GM21528 (cell line): ENCODE data around the gene PRDM16.

Experiments used
- ATAC-seq: cut with Tn5 transposase; IDR thresholded peaks from one replicate; pipeline ENCODE4 v1.9.1; 2021; ENCODE audit warnings: mild to moderate bottlenecking, moderate library complexity; ENCODE audit not compliant: unreplicated experiment, low FRiP score

PRDM16 gene

DNA sequence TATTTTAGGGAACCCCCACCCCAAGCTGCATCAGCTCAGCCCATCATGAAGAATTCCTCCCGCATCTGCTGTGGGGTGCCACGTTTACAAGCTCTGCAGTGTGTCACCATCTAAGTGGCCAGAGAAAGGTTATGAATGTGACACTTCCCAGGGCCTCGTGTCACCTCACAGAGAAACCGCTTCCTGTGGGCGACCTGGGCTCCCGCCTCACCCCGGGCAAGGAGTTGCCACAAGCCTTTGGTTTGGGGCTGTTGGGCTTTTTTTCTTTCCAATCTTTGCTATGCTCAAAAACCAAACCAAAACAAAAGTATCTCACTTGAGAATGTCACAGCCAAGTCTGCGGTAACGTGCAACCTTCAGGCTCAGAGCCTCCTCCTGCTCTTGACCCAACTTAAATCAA lies 303.3 kb downstream of the PRDM16 start:
- no peak for ATAC-seq

DNA sequence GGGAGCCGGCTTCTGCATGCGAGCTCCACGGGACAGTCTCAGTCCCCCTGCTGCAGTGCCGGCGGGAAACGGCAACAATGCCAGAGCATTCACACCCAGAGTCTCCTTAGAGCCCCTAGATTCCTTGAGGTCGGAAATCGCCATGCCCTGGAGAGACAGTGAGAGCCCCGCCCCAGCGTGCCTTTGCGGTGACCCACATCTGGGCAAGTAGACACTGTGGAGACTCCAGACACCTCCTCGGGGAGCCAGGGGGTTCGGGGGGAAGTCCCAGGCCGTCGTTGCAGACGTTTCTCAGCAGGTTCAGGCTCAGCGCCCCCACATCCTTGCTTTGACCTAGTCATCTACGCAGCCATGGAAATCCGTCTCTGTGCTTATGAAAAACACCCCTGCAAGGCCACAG lies 304.2 kb downstream of the PRDM16 start:
- ATAC-seq = no peak

- ATAC-seq = no peak
These were observed 304.9 kb downstream of the PRDM16 start for GRCh38 chr1:3373700-3374405.

- ATAC-seq = no peak
These were observed 306.2 kb downstream of the PRDM16 start for GRCh38 chr1:3375245-3375644.

DNA sequence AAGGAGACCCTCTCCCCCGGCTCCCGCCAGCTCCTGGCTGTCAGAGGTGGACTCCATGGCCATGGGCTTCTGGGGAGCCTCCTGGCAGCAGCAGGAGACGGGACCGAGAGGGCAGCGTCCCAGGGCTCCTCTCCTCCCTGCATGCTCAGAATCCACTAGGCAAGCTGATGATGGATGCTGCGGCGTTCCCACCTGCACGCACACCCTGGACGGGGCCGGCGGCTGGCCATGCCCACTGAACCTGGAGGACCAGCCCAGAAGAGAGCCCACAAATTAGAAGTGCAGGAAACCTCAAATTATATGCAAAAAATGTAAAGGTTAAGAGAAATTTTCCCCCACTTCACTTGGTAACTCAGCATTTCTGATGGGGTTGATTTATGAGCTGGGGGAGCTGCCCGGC lies 308.2 kb downstream of the PRDM16 start:
- no peak for ATAC-seq

DNA sequence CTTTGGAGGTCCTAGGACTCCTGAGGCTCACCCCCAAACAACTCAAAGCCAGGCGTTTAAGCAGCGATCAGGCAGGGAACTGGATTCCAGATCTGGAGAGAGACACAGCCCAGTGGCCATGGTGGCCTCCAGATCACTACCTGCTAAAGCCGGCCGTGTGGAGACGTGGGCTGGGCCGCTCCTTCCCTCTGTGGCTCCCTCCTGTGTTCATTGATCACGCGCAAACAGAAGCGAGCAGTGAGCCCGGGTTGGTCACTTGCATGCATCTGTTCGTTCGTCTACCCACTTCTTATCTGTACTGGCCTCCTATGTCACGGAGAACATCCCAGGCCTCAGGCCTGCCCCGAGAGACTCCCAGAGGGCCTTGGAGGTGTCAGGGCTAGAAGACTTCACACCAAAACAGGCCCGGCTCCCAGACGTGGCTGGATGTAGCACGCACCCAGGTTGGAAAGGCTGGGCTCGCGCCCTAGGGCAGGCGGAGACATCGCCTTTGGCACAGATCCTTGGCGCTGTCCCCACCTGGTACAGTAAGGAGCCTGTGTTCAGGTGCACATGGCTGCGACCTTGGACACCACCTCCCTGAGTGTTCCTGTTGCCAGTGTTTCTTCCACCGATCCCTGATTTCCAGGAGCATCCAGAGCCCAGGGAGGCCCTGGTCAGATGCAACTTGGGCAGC lies 308.7 kb downstream of the PRDM16 start:
- ATAC-seq = no peak

DNA sequence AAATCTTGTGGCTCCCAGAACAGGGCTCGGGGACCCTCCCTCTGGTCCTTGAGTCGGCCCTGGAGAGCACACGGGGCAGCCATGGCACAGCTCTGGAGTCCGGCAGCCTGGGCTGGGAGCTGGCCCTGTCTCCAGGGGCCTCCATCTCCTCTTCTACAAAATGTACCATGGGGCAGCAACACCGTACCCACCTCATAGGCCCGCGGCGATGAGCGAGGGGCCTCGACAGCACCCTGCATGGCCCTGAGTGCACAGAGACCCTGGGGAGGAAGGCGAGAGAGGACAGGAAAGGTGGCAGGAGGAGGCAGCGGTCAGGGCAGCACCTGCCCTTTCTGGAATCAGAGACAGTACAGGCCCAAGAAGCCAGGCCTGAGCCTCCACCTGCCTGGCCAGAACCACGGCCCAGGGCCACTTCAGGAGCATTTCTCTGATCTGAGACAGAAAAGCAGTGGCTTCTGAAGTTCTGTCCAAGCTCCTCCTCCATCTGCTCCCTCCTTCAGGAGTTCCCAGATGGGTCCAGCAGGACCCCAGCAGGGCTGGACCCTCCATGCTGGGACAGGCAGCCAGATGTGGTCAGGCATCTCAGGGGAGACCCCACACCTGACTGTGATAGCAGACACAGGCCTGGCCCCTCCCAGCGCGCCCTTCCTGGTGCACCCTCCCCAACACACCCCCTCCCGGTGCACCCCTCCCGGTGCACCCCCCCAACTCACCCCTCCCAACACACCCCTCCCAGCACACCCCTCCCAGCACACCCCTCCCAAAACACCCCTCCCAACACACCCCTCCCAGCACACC lies 309.6 kb downstream of the PRDM16 start:
- no peak for ATAC-seq

DNA sequence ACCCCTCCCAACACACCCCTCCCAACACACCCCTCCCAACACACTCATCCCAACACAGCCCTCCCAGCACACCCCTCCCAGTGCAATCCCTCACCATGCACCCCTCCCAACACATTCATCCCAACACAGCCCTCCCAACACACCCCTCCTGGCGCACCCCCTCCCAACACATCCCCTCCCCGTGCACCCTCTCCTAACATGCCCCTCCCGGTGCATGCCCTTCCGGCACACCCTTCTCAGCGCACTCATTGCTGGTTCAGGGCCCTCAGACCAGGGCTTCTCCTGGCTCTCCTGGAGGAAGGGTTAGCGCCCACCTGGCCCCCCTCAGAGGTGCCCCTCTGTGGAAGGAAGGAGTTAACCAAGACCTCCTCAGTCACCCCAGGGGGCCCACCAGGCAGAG lies 310.9 kb downstream of the PRDM16 start:
- ATAC-seq = no peak

- ATAC-seq = no peak
These were observed 311.5 kb downstream of the PRDM16 start for GRCh38 chr1:3380469-3380868.

DNA sequence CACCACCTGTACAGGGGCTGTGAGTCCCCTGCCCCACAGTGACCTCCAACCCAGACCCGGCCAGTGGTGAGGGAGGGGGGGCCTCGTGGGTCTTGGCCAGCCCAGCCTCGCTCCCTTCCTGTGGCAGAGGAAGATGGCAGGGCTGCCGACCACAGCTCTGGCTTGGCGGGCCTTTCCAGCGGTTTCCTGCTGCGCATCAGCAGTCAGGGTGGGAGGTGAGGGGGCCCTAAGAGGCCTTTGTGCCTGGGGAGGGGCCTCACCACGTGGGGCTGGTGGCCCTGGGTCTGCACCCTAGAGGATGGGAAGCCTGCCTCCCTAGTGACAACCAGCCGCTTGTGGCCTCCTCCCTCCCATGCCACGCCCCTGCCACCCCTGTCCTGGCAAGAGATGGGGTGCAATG lies 312.9 kb downstream of the PRDM16 start:
- no peak for ATAC-seq

GRCh38 chr1:3382326-3383057 lies 313.5 kb downstream of the PRDM16 start:
- ATAC-seq = no peak

DNA sequence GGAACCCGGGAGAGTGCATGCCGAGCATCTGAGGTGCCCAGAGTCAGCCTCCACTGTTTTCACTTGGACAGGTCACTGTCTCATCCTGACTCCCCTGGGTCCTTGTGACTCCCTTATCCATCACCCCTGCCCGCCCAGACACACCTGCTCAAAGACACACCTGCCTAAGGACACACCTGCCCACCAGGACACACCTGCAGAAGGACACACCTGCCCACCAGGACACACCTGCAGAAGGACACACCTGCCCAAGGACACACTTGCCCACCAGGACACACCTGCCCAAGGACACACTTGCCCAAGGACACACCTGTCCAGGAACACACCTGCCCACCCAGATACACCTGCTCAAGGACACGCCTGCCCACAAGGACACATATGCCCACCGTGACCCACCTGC lies 314.7 kb downstream of the PRDM16 start:
- ATAC-seq = no peak

DNA sequence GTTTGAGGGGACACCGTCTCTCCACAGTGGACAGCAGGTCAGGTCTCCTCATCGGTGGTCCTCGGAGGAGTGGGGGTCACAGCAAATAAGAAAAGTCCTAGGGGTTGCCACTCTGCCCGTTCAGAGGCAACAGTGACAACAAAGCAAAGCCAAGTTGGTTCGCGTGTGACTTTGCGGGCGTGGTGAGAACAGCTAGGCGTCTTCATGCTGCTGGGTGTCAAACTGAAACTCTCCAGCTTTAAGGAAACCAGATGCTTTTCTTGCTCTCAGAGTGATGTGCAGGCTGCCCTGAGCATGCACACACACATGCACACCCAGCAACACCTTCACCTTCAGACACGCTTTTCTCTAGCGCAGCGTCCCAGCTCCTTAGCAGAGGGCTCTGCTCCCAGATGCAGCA lies 315.4 kb downstream of the PRDM16 start:
- ATAC-seq = no peak

DNA sequence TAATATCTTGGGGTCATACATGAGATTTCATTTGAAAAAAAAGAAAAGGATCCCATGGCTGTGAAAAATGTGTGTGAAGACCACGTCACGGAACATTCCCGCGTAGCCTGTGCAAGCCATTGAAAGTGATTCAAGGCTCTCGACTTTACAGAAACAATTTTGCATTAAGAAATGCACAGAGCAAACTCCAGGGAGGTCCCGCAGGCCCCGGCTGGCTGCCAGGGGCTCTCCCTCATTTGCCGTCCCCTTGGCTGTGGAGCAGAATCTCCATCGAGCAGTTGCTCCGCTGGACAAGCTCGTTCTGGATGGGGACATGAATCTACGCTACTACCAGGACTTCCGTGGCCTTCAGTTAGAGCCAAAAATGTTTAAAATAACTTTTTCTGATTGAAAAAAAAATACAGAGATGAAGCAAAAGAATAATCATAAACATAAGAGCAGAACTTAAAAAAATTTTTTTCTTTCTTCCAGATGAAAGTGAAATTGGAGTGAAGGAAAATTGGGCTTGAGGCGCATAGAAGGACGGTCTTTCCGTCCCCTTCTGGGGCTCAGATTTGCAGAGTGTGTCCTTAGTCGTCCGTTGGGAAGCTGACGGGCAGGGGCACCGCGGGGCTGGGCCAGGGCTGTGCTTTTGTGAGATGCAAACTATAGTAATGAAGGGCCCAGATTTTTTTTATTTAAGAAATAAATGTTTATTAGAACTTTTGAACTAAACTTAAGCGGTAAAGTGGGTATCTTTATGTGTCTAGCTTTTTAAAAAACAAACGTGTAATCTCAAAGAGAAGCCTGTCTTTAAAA lies 317.4 kb downstream of the PRDM16 start:
- ATAC-seq = no peak

- no peak for ATAC-seq
These were observed 318.4 kb downstream of the PRDM16 start for GRCh38 chr1:3387401-3387800.

DNA sequence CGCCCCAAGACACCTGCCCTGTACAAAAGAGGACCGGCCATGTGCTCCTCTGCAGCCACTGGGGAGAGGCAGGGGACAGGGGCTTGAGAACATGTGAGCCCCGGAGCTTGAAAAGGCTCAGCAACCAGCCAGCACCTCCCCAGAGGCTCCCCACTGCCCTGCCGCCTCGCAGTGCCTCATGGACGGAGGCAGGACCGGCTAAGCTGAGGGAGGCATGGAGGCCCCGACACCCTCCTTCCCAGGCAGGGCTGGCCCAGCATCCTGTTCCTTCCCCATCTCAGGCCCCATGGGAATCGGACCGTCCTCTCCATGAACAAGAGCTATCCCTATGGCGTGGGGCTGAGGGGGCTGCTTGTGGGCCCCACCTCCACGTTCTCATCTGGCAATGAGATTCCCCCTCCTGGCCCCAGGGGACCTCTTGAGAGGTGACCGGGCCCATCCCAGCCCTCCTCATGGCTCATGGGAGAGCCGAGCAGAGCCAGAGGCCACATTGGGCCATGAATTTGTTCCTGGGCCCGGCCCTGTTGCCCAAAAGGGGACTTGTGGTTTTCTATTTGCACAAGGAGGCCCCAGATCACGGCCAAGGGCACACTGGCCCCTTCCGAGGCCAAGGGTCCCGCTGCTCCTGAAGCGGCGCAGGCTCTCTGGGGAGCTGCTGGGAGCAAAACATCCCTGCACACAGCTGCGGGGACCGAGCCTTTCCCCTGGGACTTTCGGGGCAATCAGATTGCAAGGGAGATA lies 320.3 kb downstream of the PRDM16 start:
- ATAC-seq = no peak

DNA sequence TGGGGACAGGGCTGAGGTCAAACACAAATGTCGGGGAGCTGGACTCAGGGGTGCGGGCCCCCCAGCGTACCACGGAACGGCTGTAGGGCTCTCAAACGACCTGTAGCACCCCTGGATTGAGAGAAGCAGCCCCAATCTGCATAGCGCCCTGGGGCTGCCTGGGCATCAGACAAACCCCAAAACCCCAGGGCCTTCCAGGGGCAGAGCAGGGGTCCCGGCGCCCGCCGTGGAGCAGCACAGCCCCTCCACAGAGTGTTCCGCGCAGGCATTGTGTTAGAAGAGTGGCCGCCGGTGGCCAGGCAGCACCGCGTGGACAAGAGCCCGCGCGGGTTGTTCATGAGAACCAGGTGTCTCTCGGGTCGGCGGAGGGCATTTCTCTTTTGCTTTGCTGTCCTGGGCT lies 321.3 kb downstream of the PRDM16 start:
- ATAC-seq = no peak

GRCh38 chr1:3391711-3392110 lies 322.7 kb downstream of the PRDM16 start:
- no peak for ATAC-seq
